Fibroblast of villous mesenchyme (primary cell): Measurements from ENCODE around the gene MAPK8. TPM values are rescaled to one million over a fixed set of nuclear protein-coding genes. Genes with fewer than 3 reads are reported as not detected.

Experiments
- DNase-seq: peaks from one replicate; pipeline ENCODE4 v3.0.0-alpha.2; 2010; ENCODE audit warnings: low read depth
- H3K4me3 ChIP-seq: 2 replicates; pipeline ENCODE4 v1.5.1; 2011; ENCODE audit warnings: low read depth, mild to moderate bottlenecking, low read length
- total RNA-seq: library from RNA; depleted of rRNA; stranded (reverse); fragments of >200 nt; gene quantifications from 2 replicates; pipeline ENCODE4 v1.2.3, GENCODE V29; 2012
- TF ChIP-seq, protein P1 (sequence below): IDR thresholded peaks from 2 replicates; pipeline ENCODE4 v1.5.1; 2012; ENCODE audit warnings: low read depth, mild to moderate bottlenecking, low read length; ENCODE audit not compliant: insufficient read depth

Gene MAPK8
- total RNA-seq, 1 donor: 111 TPM

DNA sequence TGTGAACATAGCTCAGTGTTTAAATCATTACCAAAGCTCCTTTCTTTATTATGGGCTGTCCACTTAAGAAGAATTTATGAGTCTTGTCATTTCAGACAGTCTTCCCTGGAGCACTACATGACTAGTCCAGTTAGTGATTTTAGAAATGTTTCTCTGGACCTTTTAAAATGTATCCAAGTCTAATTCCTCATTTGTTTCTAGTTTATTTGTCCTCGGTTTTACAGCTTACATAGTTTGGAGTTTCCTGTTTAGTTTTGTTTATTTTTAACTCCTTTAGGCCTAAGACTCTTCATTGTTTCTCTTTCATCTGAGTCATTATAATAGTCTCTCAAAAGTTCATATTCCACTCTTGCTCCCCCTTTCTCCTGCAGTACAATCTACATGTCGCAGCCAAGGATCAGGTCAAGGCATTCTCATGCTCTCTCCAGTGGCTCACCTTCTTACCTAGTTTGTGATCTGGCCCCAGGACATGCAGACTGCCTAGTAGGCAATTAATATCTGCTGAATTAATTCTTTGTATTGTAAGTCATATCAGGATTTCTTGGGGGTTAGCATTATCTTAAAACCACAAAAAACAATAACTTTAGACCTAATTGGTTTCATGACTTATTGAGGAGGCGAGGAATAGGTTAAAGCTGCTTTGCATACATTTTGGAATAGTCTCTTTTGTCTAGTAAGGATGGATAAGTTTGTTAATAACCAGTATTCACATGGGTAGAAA, 93.8 kb downstream of the MAPK8 start:
- peak; percentile 59 for DNase-seq
- no peak overlapping the region for H3K4me3 ChIP-seq
- TF ChIP-seq, protein P1, sequence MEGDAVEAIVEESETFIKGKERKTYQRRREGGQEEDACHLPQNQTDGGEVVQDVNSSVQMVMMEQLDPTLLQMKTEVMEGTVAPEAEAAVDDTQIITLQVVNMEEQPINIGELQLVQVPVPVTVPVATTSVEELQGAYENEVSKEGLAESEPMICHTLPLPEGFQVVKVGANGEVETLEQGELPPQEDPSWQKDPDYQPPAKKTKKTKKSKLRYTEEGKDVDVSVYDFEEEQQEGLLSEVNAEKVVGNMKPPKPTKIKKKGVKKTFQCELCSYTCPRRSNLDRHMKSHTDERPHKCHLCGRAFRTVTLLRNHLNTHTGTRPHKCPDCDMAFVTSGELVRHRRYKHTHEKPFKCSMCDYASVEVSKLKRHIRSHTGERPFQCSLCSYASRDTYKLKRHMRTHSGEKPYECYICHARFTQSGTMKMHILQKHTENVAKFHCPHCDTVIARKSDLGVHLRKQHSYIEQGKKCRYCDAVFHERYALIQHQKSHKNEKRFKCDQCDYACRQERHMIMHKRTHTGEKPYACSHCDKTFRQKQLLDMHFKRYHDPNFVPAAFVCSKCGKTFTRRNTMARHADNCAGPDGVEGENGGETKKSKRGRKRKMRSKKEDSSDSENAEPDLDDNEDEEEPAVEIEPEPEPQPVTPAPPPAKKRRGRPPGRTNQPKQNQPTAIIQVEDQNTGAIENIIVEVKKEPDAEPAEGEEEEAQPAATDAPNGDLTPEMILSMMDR: no peak

DNA sequence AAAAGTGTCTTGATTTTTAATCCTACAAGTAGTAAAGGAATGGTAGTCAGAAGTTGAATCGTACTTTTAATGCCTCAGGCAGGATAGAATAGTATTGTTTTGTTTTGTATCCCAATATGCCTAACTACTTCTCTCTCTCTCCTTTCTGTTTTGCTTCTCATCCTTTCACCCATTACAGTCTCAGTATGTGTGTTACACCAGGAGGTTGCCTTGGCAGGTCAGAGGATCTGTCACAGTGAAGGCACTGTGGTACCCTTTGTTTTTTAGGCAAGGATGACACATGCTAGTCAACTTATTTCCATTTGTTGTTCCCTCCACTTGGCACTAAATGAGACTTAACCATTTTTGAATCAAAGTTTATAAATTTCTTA, 94.4 kb downstream of the MAPK8 start:
- peak; percentile 35 for DNase-seq
- H3K4me3 ChIP-seq: no peak overlapping the region
- TF ChIP-seq, protein P1: no peak

DNA sequence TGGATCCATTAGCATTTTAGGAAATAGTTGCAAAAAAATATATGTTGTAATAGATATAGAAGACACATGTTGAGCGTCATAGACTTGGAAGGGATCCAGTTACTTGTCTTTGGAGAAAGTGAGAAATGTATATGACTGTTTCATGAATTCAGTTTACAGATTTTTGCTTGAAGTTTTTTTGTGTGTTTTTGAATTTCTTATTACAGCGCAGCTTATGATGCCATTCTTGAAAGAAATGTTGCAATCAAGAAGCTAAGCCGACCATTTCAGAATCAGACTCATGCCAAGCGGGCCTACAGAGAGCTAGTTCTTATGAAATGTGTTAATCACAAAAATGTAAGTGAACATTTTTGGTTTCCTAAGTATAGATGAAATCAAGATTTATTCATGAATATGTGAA, 98.2 kb downstream of the MAPK8 start:
- TF ChIP-seq, protein P1: no peak
- no peak overlapping the region for H3K4me3 ChIP-seq
- DNase-seq: peak; percentile 76

DNA sequence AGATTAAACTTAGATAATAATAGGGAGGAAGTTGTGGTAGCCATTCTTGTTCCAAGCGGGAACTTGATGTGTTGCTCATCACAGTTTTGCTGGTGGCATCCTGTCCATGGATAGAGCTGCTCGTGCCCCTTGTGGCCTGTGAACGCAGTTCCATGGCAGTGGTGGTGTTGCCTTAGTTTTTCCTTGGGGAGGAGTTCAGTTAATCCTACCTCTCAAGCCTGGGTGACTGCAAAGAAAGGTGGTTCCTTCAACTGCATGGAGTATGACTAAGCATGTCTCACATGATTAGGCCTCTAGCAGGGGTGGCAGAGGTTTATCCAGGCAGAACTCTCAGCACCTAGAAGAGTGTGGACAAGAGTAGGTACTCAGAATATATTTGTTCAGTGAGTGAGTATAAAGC, 99.7 kb downstream of the MAPK8 start:
- DNase-seq: peak; percentile 35
- TF ChIP-seq, protein P1: no peak
- H3K4me3 ChIP-seq: no peak overlapping the region

DNA sequence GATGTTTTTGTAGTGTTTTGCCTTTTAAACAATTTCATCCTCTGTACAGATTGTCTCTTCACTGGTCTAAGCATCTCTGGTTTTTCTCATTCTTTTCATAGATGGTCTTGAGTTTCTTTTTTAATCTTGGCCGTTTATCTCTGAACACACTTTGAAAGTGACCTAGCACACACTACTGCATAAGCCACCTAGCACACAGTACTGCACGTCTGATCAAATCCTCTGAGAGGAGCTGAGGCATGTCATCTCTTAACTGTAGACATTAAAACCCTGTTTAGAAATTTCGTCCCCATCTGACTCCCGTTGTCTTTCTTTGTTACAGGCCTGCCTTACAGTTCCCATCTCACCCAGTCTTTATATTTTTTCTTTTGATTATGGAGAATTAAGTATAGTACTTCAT, 100.2 kb downstream of the MAPK8 start:
- TF ChIP-seq, protein P1: no peak

DNA sequence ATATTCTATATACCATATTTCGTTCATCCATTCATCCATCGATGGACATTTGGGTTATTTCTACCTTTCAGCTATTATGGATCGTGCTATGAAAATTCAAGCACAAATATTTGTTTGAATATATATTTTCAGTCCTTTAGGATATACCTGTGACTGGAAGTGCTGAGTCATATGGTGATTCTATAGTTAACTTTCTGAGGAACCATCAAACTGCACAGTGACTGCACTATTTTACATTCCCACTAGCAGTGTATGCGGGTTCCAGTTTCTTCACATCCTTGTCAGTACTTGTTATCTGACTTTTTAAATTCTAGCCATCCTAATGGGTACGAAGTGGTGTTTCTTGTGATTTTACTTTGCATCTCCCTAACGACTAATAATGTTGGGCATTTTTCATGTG, 104.0 kb downstream of the MAPK8 start:
- no peak overlapping the region for H3K4me3 ChIP-seq
- no peak for DNase-seq
- TF ChIP-seq, protein P1: no peak

More for the DNA sequence above, 100.2 kb downstream of the MAPK8 start:
- DNase-seq: no peak
- H3K4me3 ChIP-seq: no peak overlapping the region

DNA sequence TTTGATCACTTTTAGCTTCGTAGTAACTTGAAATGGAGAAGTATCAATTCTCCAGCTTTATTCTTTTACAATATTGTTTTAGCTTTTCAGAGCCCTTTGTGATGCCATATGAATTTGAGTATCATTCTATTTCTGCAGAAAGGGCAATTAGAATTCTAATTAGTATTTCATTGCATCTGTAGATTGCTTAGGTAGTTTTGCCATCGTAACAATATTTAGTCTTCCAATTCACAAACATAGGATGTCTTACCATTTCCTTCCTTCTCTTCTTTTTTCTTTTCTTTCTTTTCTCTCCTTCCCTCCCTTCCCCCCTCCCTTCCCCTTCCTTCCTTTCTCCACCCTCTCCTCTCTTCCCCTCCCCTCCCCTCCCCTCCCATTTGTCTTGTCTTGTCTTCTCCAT, 105.0 kb downstream of the MAPK8 start:
- TF ChIP-seq, protein P1: no peak

More for the DNA sequence above, 105.0 kb downstream of the MAPK8 start:
- H3K4me3 ChIP-seq: no peak overlapping the region
- no peak for DNase-seq
